Measurements from ENCODE around the gene IMP4.
A peak's percentile ranks its signal among the peaks of the same experiment; 100 is the strongest.

The IMP4 gene

DNA sequence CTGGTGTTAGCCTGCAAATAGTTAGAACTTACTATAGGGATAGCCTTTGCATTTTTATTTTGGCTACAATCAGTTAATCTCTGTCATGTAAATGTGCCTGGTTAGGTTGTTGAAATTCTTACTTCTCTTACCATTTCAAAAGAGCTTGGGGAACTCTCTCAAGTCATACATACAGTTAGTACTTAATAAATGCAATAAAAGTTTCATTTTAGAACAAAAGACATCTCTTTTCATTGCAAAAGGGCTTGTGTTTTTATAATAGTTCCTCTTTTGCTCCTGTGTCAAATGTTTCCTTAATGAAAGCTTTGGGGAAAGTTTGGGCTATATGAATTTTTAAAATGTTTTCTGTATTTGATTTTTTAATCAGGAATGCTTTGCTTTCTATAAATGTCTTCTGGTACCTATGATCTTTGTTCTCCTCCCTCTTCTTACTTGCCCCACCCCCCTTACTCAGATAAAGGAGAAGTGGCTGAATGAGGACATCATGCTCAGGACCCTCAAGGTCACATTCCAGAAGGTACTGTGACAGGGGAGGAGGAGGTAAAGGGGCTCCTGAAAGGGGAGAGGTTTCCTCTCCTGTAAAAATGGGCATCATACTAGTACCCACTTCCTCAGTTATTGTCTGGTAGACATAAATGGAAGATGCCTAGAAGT is 26.7 kb downstream of the IMP4 start:
- H3K27ac ChIP-seq, result peak overlapping the region; percentile 91
- TF ChIP-seq CTCF (IDR thresholded peaks at IDR 0.05), result no peak
- peaks cover 4% of the 10 kb centered on the region for H3K36me3 ChIP-seq
- H3K4me1 ChIP-seq (ENCODE audit: control insufficient read depth in 1 of 2, insufficient read depth in 1 of 2, low read depth in 1 of 2, low read length in 1 of 2), result peaks cover 70 to 76% of the 10 kb centered on the region in 2 experiments
- no peak overlapping the region for H3K4me3 ChIP-seq (ENCODE audit: low read depth in 1 of 2, low read length in 1 of 2)
- no peaks in the 10 kb centered on the region for H3K9me3 ChIP-seq
- H3K27me3 ChIP-seq, result no peaks in the 10 kb centered on the region

DNA sequence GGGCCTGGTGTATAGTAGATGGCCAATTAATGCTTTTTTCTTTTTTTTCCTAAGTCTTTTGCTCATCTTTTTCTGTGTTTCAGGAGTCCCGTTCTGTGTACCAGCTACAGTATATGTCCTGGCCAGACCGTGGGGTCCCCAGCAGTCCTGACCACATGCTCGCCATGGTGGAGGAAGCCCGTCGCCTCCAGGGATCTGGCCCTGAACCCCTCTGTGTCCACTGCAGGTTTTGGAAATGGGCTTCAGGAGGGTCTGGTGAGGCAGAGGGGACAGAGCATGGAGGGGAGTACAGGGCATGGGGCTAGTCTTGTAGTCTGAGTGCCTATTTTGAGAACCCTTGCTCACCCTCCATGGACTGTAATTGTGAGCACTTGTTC is 27.3 kb downstream of the IMP4 start:
- H3K36me3 ChIP-seq, result no peaks in the 10 kb centered on the region
- no peaks in the 10 kb centered on the region for H3K27me3 ChIP-seq
- H3K4me1 ChIP-seq (ENCODE audit: control insufficient read depth in 1 of 2, insufficient read depth in 1 of 2, low read depth in 1 of 2, low read length in 1 of 2), result peaks cover 74 to 76% of the 10 kb centered on the region in 2 experiments
- peak overlapping the region; percentile 91 for H3K27ac ChIP-seq
- no peak overlapping the region for H3K4me3 ChIP-seq (ENCODE audit: low read depth in 1 of 2, low read length in 1 of 2)
- no peak for TF ChIP-seq CTCF (IDR thresholded peaks at IDR 0.05)
- no peaks in the 10 kb centered on the region for H3K9me3 ChIP-seq

GRCh38 chr2:130370490-130370889 is 27.8 kb downstream of the IMP4 start:
- no peak for TF ChIP-seq CTCF (IDR thresholded peaks at IDR 0.05)
- H3K4me1 ChIP-seq (ENCODE audit: control insufficient read depth in 1 of 2, insufficient read depth in 1 of 2, low read depth in 1 of 2, low read length in 1 of 2), result peaks cover 74 to 76% of the 10 kb centered on the region in 2 experiments
- peak overlapping the region; percentile 91 for H3K27ac ChIP-seq
- H3K9me3 ChIP-seq, result no peaks in the 10 kb centered on the region
- H3K4me3 ChIP-seq (ENCODE audit: low read depth in 1 of 2, low read length in 1 of 2), result peak overlapping the region in 1 of 2 experiments; percentile 97
- H3K27me3 ChIP-seq, result no peaks in the 10 kb centered on the region
- peaks cover 5% of the 10 kb centered on the region for H3K36me3 ChIP-seq

DNA sequence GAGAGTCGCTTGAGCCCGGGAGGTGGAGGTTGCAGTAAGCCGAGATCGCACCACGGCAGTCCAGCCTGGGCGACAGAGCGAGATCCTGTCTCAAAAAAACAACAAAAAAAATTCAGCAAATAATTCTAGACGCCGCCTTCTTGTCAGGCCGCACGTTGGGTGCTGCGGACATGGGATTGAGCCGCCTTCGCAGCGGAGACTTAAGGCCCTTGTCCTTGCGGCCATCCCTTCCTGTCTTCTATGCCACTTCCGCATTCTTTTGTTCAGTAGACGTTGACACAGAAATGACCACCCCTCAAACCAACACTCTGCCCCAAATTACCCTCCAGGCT is 29.0 kb downstream of the IMP4 start:
- peaks cover 15% of the 10 kb centered on the region for H3K36me3 ChIP-seq
- peak overlapping the region; percentile 77 to 97 for H3K4me3 ChIP-seq (ENCODE audit: low read depth in 1 of 2, low read length in 1 of 2)
- H3K4me1 ChIP-seq (ENCODE audit: control insufficient read depth in 1 of 2, insufficient read depth in 1 of 2, low read depth in 1 of 2, low read length in 1 of 2), result peaks cover 64 to 65% of the 10 kb centered on the region in 2 experiments
- H3K27me3 ChIP-seq, result no peaks in the 10 kb centered on the region
- no peak for TF ChIP-seq CTCF (IDR thresholded peaks at IDR 0.05)
- peak overlapping the region; percentile 91 for H3K27ac ChIP-seq
- H3K9me3 ChIP-seq, result no peaks in the 10 kb centered on the region

DNA sequence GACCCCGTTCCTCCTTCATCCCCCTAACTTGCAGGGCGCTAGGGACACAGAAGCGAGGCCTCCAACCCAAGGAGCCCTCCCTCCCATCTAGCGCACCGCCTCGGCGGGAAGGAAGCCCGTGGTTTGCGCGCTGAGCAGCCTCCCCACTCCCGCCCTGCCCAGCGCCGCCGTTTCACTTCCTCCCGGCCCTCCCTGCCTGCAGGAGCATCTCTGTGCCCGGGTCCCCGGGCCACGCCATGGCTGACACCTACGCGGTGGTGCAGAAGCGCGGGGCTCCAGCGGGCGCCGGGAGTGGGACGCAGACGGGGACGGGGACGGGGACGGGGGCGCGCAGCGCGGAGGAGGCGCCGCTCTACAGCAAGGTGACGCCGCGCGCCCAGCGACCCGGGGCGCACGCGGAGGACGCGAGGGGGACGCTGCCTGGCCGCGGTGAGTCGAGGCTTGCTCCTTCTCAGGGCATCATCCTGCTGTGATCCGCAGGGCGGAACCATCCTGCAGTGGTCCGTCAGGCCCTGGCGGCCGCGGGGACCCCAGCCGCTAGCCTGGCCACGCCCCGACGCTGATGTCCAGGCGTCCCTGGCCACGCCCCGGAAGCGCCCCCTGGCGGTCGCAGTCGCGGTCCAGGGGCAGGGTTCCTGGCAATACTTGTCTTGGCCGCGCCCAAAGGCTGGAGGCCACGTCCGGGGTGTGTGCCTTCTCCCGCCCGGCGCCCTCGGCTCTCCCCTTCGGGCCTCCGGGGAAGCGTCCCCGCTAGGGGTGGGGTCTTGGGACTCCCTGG is 29.5 kb downstream of the IMP4 start:
- Histone ChIP-seq H3K9me3 (no peaks in the 10 kb centered on the region), H3K4me1 (ENCODE audit: control insufficient read depth in 1 of 2, insufficient read depth in 1 of 2, low read depth in 1 of 2, low read length in 1 of 2) (peaks cover 59 to 65% of the 10 kb centered on the region in 2 experiments)
- peak; percentile 59 for TF ChIP-seq CTCF (IDR thresholded peaks at IDR 0.05)

More for the DNA sequence above, 29.5 kb downstream of the IMP4 start:
- Histone ChIP-seq H3K4me3 (ENCODE audit: low read depth in 1 of 2, low read length in 1 of 2) (peak overlapping the region; percentile 77 to 97), H3K36me3 (peaks cover 16% of the 10 kb centered on the region), H3K27ac (peak overlapping the region; percentile 91), H3K27me3 (no peaks in the 10 kb centered on the region)
